Thoracic aorta (tissue), 2 donors: ENCODE data around the gene HEATR1. TPM values are rescaled to one million over a fixed set of nuclear protein-coding genes. Genes with fewer than 3 reads are reported as not detected.

Experiments
- ATAC-seq: fragments of 150-250 bp; one replicate; pipeline ENCODE4 v1.8.0; 2017; ENCODE audit warnings: low read depth; ENCODE audit not compliant: insufficient number of reproducible peaks, low FRiP score
- DNase-seq: peaks from one replicate; pipeline ENCODE4 v3.0.0-alpha.2; 2020; ENCODE audit warnings: low spot score
- H3K27ac ChIP-seq, 2 donors: fragments of 200-600 bp; sonication (generic); 1 replicate in 1 of 2; 2 replicates in 1 of 2; pipeline ENCODE4 v1.5.1; 2016; ENCODE audit warnings: mild to moderate bottlenecking in 2 of 2, moderate library complexity in 2 of 2
- H3K27me3 ChIP-seq: fragments of 200-600 bp; sonication (generic); replicated peaks from 2 replicates; pipeline ENCODE4 v1.6.0; 2016; ENCODE audit warnings: mild to moderate bottlenecking; ENCODE audit not compliant: insufficient read depth
- H3K36me3 ChIP-seq: fragments of 200-600 bp; sonication (generic); one replicate; pipeline ENCODE4 v1.5.1; 2016
- H3K4me1 ChIP-seq, 2 donors: fragments of 200-600 bp; sonication (generic); 1 replicate in 1 of 2; 2 replicates in 1 of 2; pipeline versions ENCODE4 v1.5.1 to v1.6.0; 2016; ENCODE audit warnings: low read depth in 2 of 2, mild to moderate bottlenecking in 1 of 2; ENCODE audit not compliant: control insufficient read depth in 1 of 2
- H3K4me3 ChIP-seq: fragments of 200-600 bp; sonication (generic); 2 replicates; pipeline ENCODE4 v1.5.1; 2016; ENCODE audit warnings: mild to moderate bottlenecking
- H3K9me3 ChIP-seq: fragments of 200-600 bp; sonication (generic); 2 replicates; pipeline ENCODE4 v1.5.1; 2016
- total RNA-seq, 2 donors: library from RNA; depleted of rRNA; stranded (reverse); fragments of >200 nt; gene quantifications; one replicate each; pipeline versions ENCODE4 v1.1.0 to v1.2.3, GENCODE V29; 2016
- TF ChIP-seq, protein P1 (sequence below): fragments of 200-600 bp; sonication (generic); IDR thresholded peaks from one replicate; pipeline ENCODE4 v1.5.1; 2019; ENCODE audit warnings: antibody characterized with exemption

HEATR1 gene
- total RNA-seq, 2 donors from 2014 or later = 15.6 to 43.5 TPM

DNA sequence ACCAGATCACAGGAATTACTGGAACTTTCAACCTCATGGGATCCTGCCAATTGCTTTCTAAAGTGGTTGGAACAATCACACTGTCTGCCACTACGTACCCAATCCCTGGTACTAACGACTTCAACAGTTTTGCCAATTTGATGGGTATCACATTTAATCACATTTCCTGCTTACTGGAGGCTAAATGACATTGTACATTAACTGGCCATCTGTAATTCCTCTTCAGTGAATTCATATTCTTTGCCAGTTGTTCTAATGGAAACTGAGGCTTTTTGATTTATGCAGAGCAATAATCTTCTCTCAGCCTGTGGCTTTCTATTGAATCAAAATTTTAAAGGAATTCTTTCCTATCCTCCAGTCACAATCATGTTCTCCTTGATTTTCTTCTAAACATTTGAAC is 42.3 kb downstream of the HEATR1 start:
- Histone ChIP-seq H3K27me3 (no peaks in the 10 kb centered on the region), H3K9me3 (no peaks in the 10 kb centered on the region), H3K4me3 (no peak overlapping the region), H3K27ac (no peak overlapping the region), H3K4me1 (no peaks in the 10 kb centered on the region), H3K36me3 (peaks cover 54% of the 10 kb centered on the region)
- DNase-seq (no peak), ATAC-seq (no peak)
- TF ChIP-seq, protein P1, sequence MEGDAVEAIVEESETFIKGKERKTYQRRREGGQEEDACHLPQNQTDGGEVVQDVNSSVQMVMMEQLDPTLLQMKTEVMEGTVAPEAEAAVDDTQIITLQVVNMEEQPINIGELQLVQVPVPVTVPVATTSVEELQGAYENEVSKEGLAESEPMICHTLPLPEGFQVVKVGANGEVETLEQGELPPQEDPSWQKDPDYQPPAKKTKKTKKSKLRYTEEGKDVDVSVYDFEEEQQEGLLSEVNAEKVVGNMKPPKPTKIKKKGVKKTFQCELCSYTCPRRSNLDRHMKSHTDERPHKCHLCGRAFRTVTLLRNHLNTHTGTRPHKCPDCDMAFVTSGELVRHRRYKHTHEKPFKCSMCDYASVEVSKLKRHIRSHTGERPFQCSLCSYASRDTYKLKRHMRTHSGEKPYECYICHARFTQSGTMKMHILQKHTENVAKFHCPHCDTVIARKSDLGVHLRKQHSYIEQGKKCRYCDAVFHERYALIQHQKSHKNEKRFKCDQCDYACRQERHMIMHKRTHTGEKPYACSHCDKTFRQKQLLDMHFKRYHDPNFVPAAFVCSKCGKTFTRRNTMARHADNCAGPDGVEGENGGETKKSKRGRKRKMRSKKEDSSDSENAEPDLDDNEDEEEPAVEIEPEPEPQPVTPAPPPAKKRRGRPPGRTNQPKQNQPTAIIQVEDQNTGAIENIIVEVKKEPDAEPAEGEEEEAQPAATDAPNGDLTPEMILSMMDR = no peak

DNA sequence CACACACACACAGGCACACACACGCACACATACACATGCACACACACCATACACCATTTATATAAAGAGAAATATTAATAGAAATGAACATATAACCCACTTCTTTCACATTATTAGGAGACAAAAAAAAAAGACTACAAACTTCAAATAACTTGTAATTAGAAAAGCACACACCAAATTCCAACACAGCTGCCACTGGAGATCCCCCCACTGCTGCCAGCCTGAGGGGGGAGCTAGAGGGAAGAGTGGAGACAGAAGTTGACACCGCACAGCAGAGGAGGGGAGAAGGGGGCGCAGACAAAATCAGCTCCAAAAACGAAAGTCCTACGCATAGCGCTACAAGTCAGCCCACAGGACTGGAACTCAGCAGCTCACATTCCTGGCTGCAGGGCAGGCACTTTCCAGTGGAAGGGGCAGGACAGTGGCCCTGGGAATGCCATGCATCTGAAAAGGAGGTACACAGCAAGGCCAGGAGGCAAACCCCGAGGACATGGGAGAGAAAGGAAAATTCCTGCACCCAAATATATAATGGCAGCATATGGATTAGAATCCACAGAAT is 44.0 kb downstream of the HEATR1 start:
- H3K27ac ChIP-seq = no peak overlapping the region
- ATAC-seq (no peak), DNase-seq (no peak)
- no peaks in the 10 kb centered on the region for H3K9me3 ChIP-seq
- H3K4me1 ChIP-seq = no peaks in the 10 kb centered on the region
- TF ChIP-seq, protein P1 = no peak
- H3K4me3 ChIP-seq = no peak overlapping the region
- H3K27me3 ChIP-seq = no peaks in the 10 kb centered on the region
- peaks cover 54% of the 10 kb centered on the region for H3K36me3 ChIP-seq

DNA sequence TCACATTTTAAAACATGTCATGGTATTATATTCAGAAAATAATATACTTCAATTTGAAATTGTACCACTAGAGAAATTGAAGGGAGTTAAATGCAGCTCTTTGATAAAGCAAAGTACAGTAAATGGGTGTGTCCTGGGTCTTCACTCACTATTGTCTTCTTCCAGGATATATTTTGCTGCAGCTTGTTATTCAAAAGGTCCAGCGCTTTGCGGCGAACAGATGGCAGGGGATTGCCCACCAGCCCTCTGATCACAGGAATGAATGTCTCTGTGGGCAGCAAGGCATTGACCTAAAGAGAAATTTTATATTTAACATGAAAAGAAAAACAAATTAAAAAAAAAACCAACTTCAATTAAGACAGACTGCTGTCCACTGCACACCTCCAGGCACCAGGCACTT is 45.5 kb downstream of the HEATR1 start:
- no peaks in the 10 kb centered on the region for H3K4me1 ChIP-seq
- H3K36me3 ChIP-seq = peaks cover 46% of the 10 kb centered on the region
- no peak overlapping the region for H3K4me3 ChIP-seq
- H3K9me3 ChIP-seq = no peaks in the 10 kb centered on the region
- no peaks in the 10 kb centered on the region for H3K27me3 ChIP-seq
- no peak for DNase-seq
- TF ChIP-seq, protein P1 = no peak
- H3K27ac ChIP-seq = no peak overlapping the region
- no peak for ATAC-seq

DNA sequence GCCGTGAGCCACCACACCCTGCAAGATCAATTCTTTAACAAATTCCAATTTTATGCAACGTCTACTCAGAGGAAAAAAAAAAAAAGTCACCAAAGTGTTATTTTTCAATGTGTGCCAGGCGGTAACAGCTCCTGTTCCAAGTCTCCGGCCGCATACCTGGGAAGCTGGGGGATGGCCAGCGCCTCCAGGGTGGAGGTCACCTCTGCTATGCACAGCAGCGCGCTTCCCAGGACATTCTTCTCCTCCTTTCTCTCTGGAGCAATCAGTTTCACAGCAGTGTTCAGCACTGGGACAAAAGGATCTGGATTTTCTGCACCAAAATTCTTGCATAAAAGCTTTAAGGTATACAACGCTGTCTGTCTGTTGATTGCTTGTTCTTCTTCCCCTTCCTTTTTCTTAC is 46.2 kb downstream of the HEATR1 start:
- Histone ChIP-seq H3K4me3 (no peak overlapping the region), H3K27ac (no peak overlapping the region), H3K4me1 (no peaks in the 10 kb centered on the region), H3K36me3 (peaks cover 51% of the 10 kb centered on the region), H3K27me3 (no peaks in the 10 kb centered on the region), H3K9me3 (no peaks in the 10 kb centered on the region)
- TF ChIP-seq, protein P1 = no peak
- ATAC-seq (no peak), DNase-seq (no peak)

GRCh38 chr1:236556606-236557005 is 47.7 kb downstream of the HEATR1 start:
- TF ChIP-seq, protein P1 = no peak
- H3K27ac ChIP-seq = no peak overlapping the region
- no peaks in the 10 kb centered on the region for H3K27me3 ChIP-seq
- no peak for ATAC-seq
- no peak for DNase-seq
- no peaks in the 10 kb centered on the region for H3K4me1 ChIP-seq
- H3K4me3 ChIP-seq = no peak overlapping the region
- H3K9me3 ChIP-seq = no peaks in the 10 kb centered on the region
- peaks cover 60% of the 10 kb centered on the region for H3K36me3 ChIP-seq
